Parathyroid adenoma (tissue), 2 donors: ENCODE measurements around the gene ARHGEF10L.

Experiments
- H2AFZ ChIP-seq: fragments of 300-600 bp; sonication (generic); one replicate; pipeline ENCODE4 v1.7.0; 2017; ENCODE audit warnings: antibody characterized with exemption, mild to moderate bottlenecking
- H3K27ac ChIP-seq: fragments of 300-600 bp; sonication (generic); one replicate; pipeline ENCODE4 v1.7.0; 2017
- H3K27me3 ChIP-seq: fragments of 300-600 bp; sonication (generic); one replicate; pipeline ENCODE4 v1.7.0; 2017; ENCODE audit warnings: low read length; ENCODE audit not compliant: control insufficient read depth, insufficient read depth
- H3K36me3 ChIP-seq: fragments of 300-600 bp; sonication (generic); one replicate; pipeline ENCODE4 v1.7.0; 2017; ENCODE audit warnings: low read length; ENCODE audit not compliant: control insufficient read depth, insufficient read depth
- H3K4me1 ChIP-seq: fragments of 300-600 bp; sonication (generic); one replicate; pipeline ENCODE4 v1.7.0; 2017; ENCODE audit warnings: control low read depth
- H3K4me2 ChIP-seq: fragments of 300-600 bp; sonication (generic); one replicate; pipeline ENCODE4 v1.7.0; 2017; ENCODE audit warnings: low read length
- H3K4me3 ChIP-seq: fragments of 300-600 bp; sonication (generic); one replicate; pipeline ENCODE4 v1.7.0; 2017; ENCODE audit warnings: low read depth, low read length
- H3K79me2 ChIP-seq: fragments of 300-600 bp; sonication (generic); one replicate; pipeline ENCODE4 v1.7.0; 2017; ENCODE audit warnings: control low read depth
- H3K9ac ChIP-seq: fragments of 300-600 bp; sonication (generic); one replicate; pipeline ENCODE4 v1.7.0; 2017; ENCODE audit warnings: mild to moderate bottlenecking
- H3K9me3 ChIP-seq: fragments of 300-600 bp; sonication (generic); one replicate; pipeline ENCODE4 v1.7.0; 2017; ENCODE audit warnings: low read length; ENCODE audit not compliant: control insufficient read depth
- TF ChIP-seq, protein P1 (sequence below): fragments of 300-600 bp; sonication (generic); IDR thresholded peaks from one replicate; pipeline ENCODE4 v1.7.0; 2017; ENCODE audit warnings: antibody characterized with exemption, mild to moderate bottlenecking
- donor health status: primary hyperparathyroidism.

Gene ARHGEF10L

DNA sequence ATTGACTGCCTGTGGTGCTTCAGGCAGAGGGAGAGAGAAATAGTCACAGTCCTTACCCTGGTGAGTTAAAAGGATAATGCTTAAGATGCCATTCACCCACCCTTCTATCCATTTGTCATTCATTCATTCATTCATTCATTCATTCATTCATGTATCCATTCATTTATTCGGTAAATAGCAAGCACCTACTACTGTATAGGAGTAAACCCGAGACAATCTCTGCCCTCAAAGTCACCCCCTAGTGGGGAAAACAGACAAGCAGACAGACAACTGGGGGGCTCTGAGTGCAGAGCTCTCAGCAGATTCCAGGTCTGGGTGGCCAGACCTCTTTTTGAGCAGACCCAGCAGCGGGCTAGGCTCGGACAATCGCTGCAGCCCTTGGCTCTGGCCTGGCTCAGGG is 201.6 kb downstream of the ARHGEF10L start:
- Histone ChIP-seq H3K27ac (no peak overlapping the region), H3K9me3 (no peaks in the 10 kb centered on the region), H3K36me3 (no peaks in the 10 kb centered on the region), H3K4me2 (no peak overlapping the region), H2AFZ (no peak overlapping the region), H3K9ac (no peak overlapping the region), H3K27me3 (no peaks in the 10 kb centered on the region), H3K4me3 (no peak overlapping the region), H3K79me2 (no peaks in the 10 kb centered on the region), H3K4me1 (no peaks in the 10 kb centered on the region)
- TF ChIP-seq, protein P1, sequence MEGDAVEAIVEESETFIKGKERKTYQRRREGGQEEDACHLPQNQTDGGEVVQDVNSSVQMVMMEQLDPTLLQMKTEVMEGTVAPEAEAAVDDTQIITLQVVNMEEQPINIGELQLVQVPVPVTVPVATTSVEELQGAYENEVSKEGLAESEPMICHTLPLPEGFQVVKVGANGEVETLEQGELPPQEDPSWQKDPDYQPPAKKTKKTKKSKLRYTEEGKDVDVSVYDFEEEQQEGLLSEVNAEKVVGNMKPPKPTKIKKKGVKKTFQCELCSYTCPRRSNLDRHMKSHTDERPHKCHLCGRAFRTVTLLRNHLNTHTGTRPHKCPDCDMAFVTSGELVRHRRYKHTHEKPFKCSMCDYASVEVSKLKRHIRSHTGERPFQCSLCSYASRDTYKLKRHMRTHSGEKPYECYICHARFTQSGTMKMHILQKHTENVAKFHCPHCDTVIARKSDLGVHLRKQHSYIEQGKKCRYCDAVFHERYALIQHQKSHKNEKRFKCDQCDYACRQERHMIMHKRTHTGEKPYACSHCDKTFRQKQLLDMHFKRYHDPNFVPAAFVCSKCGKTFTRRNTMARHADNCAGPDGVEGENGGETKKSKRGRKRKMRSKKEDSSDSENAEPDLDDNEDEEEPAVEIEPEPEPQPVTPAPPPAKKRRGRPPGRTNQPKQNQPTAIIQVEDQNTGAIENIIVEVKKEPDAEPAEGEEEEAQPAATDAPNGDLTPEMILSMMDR, result no peak

DNA sequence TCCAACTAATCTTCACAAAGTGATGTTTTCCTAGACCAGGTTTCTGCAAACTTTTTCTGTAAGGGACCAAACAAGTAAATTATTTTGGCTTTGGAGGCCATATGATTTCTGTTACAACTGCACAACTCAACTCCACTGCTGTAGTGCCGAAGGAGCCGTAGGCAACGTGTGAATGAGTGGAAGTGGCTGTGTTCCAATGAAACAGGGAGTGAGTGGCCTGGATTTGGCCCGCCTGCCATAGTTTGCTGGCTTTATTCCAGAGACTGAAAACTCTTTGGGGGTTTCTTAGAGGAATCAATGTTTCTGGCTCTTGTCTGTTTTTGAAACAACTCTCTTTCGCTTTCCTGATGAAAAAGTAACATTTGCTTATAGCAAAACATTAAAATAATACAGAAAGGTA is 203.1 kb downstream of the ARHGEF10L start:
- Histone ChIP-seq H3K4me1 (no peaks in the 10 kb centered on the region), H3K27ac (no peak overlapping the region), H3K27me3 (no peaks in the 10 kb centered on the region), H3K4me2 (no peak overlapping the region), H2AFZ (no peak overlapping the region), H3K9ac (no peak overlapping the region), H3K4me3 (no peak overlapping the region), H3K36me3 (no peaks in the 10 kb centered on the region), H3K79me2 (no peaks in the 10 kb centered on the region), H3K9me3 (no peaks in the 10 kb centered on the region)
- TF ChIP-seq, protein P1, result no peak

DNA sequence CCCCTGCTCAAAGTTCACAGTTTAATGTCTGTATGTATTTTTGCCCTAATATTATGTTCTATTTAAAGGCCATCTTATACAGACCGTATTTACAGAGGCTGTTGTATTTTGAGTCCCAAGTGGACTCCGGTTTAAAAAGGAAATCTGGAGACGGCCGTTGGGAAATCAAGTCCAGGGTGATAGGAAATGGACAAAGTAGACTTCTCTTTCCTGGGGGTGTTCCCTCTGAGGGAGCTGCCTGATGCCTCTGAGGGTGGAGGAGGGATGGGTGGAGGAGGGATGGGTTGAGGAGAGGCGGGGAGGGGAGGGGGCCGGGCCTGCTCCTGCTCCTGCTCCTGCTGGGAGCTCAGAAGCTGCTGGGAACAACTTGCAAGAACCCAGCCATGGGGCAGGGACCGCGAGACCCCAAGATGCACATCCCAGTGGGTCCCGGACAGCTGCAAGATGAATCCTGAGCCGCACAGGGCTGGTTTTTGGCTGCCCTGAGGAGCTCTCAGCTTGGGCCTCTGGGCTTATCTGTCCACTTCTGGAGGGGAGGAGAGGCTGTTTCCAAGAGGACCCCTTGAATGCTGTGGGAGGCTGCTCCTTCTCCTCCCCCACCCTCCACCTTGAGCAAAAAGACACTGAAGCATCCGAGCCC is 203.6 kb downstream of the ARHGEF10L start:
- no peaks in the 10 kb centered on the region for H3K27me3 ChIP-seq

DNA sequence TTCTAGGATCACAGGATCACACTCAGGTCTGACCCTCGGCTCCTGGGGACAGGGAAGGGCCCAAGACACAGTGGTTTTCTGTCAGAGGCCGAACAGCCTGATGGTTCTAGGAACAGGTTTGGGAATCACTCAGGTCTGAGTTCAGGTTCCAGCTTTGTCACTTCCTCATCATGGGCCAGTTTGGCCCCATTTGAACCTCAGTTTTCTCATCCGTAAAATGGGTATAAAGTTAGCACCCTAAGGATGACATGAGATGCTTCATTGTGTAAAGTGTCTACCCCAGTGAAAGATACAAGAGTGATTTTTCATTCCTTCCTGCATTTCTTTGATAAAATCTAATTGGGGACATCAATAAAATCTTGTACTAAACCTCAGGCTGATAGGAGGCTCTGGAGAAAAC is 204.4 kb downstream of the ARHGEF10L start:
- no peaks in the 10 kb centered on the region for H3K27me3 ChIP-seq
- TF ChIP-seq, protein P1, result no peak
- H3K36me3 ChIP-seq, result no peaks in the 10 kb centered on the region

More for the DNA sequence above, 203.6 kb downstream of the ARHGEF10L start:
- TF ChIP-seq, protein P1, result no peak
- no peak overlapping the region for H3K27ac ChIP-seq
- no peaks in the 10 kb centered on the region for H3K9me3 ChIP-seq
- no peaks in the 10 kb centered on the region for H3K36me3 ChIP-seq
- no peak overlapping the region for H3K4me2 ChIP-seq
- H3K79me2 ChIP-seq, result no peaks in the 10 kb centered on the region
- H3K4me3 ChIP-seq, result no peak overlapping the region
- H3K9ac ChIP-seq, result no peak overlapping the region
- no peak overlapping the region for H2AFZ ChIP-seq
- H3K4me1 ChIP-seq, result no peaks in the 10 kb centered on the region

More for the DNA sequence above, 204.4 kb downstream of the ARHGEF10L start:
- H3K4me1 ChIP-seq, result no peaks in the 10 kb centered on the region
- no peak overlapping the region for H3K27ac ChIP-seq
- H3K9me3 ChIP-seq, result no peaks in the 10 kb centered on the region
- no peaks in the 10 kb centered on the region for H3K79me2 ChIP-seq
- H3K4me2 ChIP-seq, result no peak overlapping the region
- no peak overlapping the region for H3K4me3 ChIP-seq
- no peak overlapping the region for H2AFZ ChIP-seq
- H3K9ac ChIP-seq, result no peak overlapping the region
